HCT116 (cell line): ENCODE measurements around the gene MEIOSIN. TPM values are rescaled to one million over a fixed set of nuclear protein-coding genes. Genes with fewer than 3 reads are reported as not detected.

Experiments used
- ATAC-seq: fragments of 200-7000 bp; cut with Tn5 transposase; 2 replicates; pipeline ENCODE4 v1.9.1; 2020; ENCODE audit warnings: mild to moderate bottlenecking, moderate library complexity
- BruUV-seq: library from RNA; stranded (reverse); fragments of 400-500 nt; replicated peaks from 2 replicates; lab custom pipeline; 2021; lab: Mats Ljungman, UMichigan
- CTCF ChIA-PET: fragments of 300-600 bp; sonication (Branson Sonifier 250); formaldehyde crosslinking; loops from one replicate; lab custom pipeline; 2021; ENCODE audit warnings: antibody characterized with exemption; lab: Charles Lee
- POLR2A ChIA-PET: fragments of 300-600, 350-600 bp; sonication (Branson Sonifier 250); formaldehyde crosslinking; loops from one replicate; lab custom pipeline; 2021; ENCODE audit warnings: antibody characterized with exemption; lab: Charles Lee
- RAD21 ChIA-PET, 2 experiments: fragments of 300-600 bp; sonication (Branson Sonifier 250); formaldehyde crosslinking; loops; one replicate each; lab custom pipeline; 2023; ENCODE audit warnings: low total read pairs in 2 of 2; ENCODE audit not compliant: uncharacterized antibody in 2 of 2, unreplicated experiment in 2 of 2, low non-redundant PET in 1 of 2; lab: Charles Lee
- DNase-seq: peaks from one replicate; pipeline ENCODE4 v3.0.0-alpha.2; 2010; ENCODE audit warnings: low read depth, low spot score
- H2AFZ ChIP-seq: fragments of 200-600 bp; shearing (Covaris generic), sonication (generic); 2 replicates; pipeline ENCODE4 v1.6.1; 2017; ENCODE audit warnings: low read depth, mixed run types, mixed read lengths, antibody characterized with exemption, low read length; ENCODE audit not compliant: poor library complexity, severe bottlenecking
- H3K27ac ChIP-seq: 2 replicates; pipeline ENCODE4 v1.5.1; 2012; ENCODE audit warnings: low read depth, low read length
- H3K27me3 ChIP-seq: fragments of 200-600 bp; sonication (generic); 2 replicates; pipeline ENCODE4 v1.6.1; 2016; ENCODE audit warnings: mixed run types, low read length, mixed read lengths; ENCODE audit not compliant: insufficient read depth
- H3K36me3 ChIP-seq, 2 experiments: fragments of 200-500 bp in 1 of 2; fragments of 200-600 bp in 1 of 2; sonication (Bioruptor generic) in 1 of 2; sonication (generic) in 1 of 2; 2 replicates each; pipeline versions ENCODE4 v1.5.1 to v1.6.1; 2014 to 2016; ENCODE audit warnings: low read length in 2 of 2, inconsistent platforms in 1 of 2, mixed read lengths in 1 of 2, mixed run types in 1 of 2; ENCODE audit not compliant: insufficient read depth in 2 of 2, control insufficient read depth in 1 of 2
- H3K4me1 ChIP-seq, 2 experiments: fragments of 200-600 bp in 1 of 2; sonication (generic) in 1 of 2; 2 replicates each; pipeline versions ENCODE4 v1.5.1 to v1.6.1; 2012 to 2017; ENCODE audit warnings: low read length in 2 of 2, inconsistent platforms in 1 of 2, mild to moderate bottlenecking in 1 of 2, mixed read lengths in 1 of 2, mixed run types in 1 of 2, moderate library complexity in 1 of 2; ENCODE audit not compliant: insufficient read depth in 2 of 2, control insufficient read depth in 1 of 2
- H3K4me2 ChIP-seq: fragments of 200-600 bp; sonication (generic); 2 replicates; pipeline ENCODE4 v1.6.1; 2017; ENCODE audit warnings: mixed run types, low read length, mixed read lengths
- H3K4me3 ChIP-seq, 2 experiments: fragments of 200-600 bp in 1 of 2; sonication (generic) in 1 of 2; replicated peaks in 1 of 2; 2 replicates each; pipeline ENCODE4 v1.5.1; 2011 to 2016; ENCODE audit warnings: low read length in 2 of 2, control low read depth in 1 of 2, low read depth in 1 of 2, mild to moderate bottlenecking in 1 of 2, mixed read lengths in 1 of 2, mixed run types in 1 of 2
- H3K79me2 ChIP-seq: fragments of 200-600 bp; sonication (generic); 2 replicates; pipeline ENCODE4 v1.6.1; 2017; ENCODE audit warnings: mild to moderate bottlenecking, mixed run types, low read length, moderate library complexity, mixed read lengths; ENCODE audit not compliant: insufficient read depth
- H3K9ac ChIP-seq: fragments of 200-600 bp; sonication (generic); 2 replicates; pipeline ENCODE4 v1.6.1; 2016; ENCODE audit warnings: low read length, mixed read lengths
- H3K9me2 ChIP-seq: fragments of 200-600 bp; sonication (generic), shearing (Covaris generic); 2 replicates; pipeline ENCODE4 v1.6.1; 2017; ENCODE audit warnings: mixed run types, mild to moderate bottlenecking, moderate library complexity; ENCODE audit not compliant: insufficient read depth
- H3K9me3 ChIP-seq, 2 experiments: fragments of 200-500 bp in 1 of 2; fragments of 200-600 bp in 1 of 2; sonication (Bioruptor generic) in 1 of 2; sonication (generic) in 1 of 2; 2 replicates each; pipeline ENCODE4 v1.6.1; 2014 to 2017; ENCODE audit warnings: low read length in 2 of 2, mixed read lengths in 2 of 2, inconsistent platforms in 1 of 2, low read depth in 1 of 2, mild to moderate bottlenecking in 1 of 2, mixed run types in 1 of 2, moderate library complexity in 1 of 2; ENCODE audit not compliant: control insufficient read depth in 1 of 2, insufficient read depth in 1 of 2
- H4K20me1 ChIP-seq: fragments of 200-600 bp; sonication (generic), shearing (Covaris generic); 2 replicates; pipeline ENCODE4 v1.6.1; 2017; ENCODE audit warnings: mixed run types, mild to moderate bottlenecking, moderate library complexity; ENCODE audit not compliant: insufficient read depth
- ATF3 ChIP-seq: IDR thresholded peaks from 2 replicates; pipeline ENCODE4 v1.6.1; 2012
- CBX3 ChIP-seq: IDR thresholded peaks from 2 replicates; pipeline ENCODE4 v1.6.1; 2012; ENCODE audit warnings: low read depth
- CEBPB ChIP-seq: IDR thresholded peaks from 2 replicates; pipeline ENCODE4 v1.6.1; 2012; ENCODE audit warnings: low read depth
- CTCF ChIP-seq, 3 experiments: fragments of 200-600 bp in 1 of 3; sonication (generic) in 1 of 3; IDR thresholded peaks in 2 of 3; conservative IDR thresholded peaks in 1 of 3; 2 replicates each; pipeline ENCODE4 v1.5.1; 2012 to 2017; ENCODE audit warnings: low read depth in 2 of 3, low read length in 2 of 3, antibody characterized with exemption in 1 of 3, borderline replicate concordance in 1 of 3, control low read depth in 1 of 3, mild to moderate bottlenecking in 1 of 3, mixed read lengths in 1 of 3, mixed run types in 1 of 3, moderate library complexity in 1 of 3; ENCODE audit not compliant: insufficient read depth in 1 of 3
- EGR1 ChIP-seq: IDR thresholded peaks from 2 replicates; pipeline ENCODE4 v1.6.1; 2012; ENCODE audit warnings: low read depth
- ELF1 ChIP-seq: IDR thresholded peaks from 2 replicates; pipeline ENCODE4 v1.6.1; 2012; ENCODE audit warnings: low read depth, borderline replicate concordance
- EZH2phosphoT487 ChIP-seq: fragments of 200-600 bp; IDR thresholded peaks from 2 replicates; pipeline ENCODE4 v1.6.1; 2018; ENCODE audit warnings: antibody characterized with exemption, borderline replicate concordance
- FOSL1 ChIP-seq: IDR thresholded peaks from 2 replicates; pipeline ENCODE4 v1.6.1; 2012; ENCODE audit warnings: low read depth
- JUND ChIP-seq: IDR thresholded peaks from 2 replicates; pipeline ENCODE4 v1.6.1; 2012
- MAX ChIP-seq: IDR thresholded peaks from 2 replicates; pipeline ENCODE4 v1.6.1; 2012
- POLR2A ChIP-seq: IDR thresholded peaks from 2 replicates; pipeline ENCODE4 v1.7.0; 2011; ENCODE audit warnings: borderline replicate concordance; ENCODE audit not compliant: insufficient read depth, insufficient read length; ENCODE audit errors: extremely low read depth
- POLR2AphosphoS5 ChIP-seq: IDR thresholded peaks from 2 replicates; pipeline ENCODE4 v1.6.1; 2011; ENCODE audit warnings: mild to moderate bottlenecking, low read depth, low read length, moderate library complexity
- RAD21 ChIP-seq: IDR thresholded peaks from 2 replicates; pipeline ENCODE4 v1.6.1; 2012; ENCODE audit warnings: low read depth, mild to moderate bottlenecking
- SIN3A ChIP-seq: IDR thresholded peaks from 2 replicates; pipeline ENCODE4 v1.6.1; 2012; ENCODE audit warnings: low read depth
- SP1 ChIP-seq: IDR thresholded peaks from 2 replicates; pipeline ENCODE4 v1.6.1; 2012; ENCODE audit warnings: low read depth
- SRF ChIP-seq: IDR thresholded peaks from 2 replicates; pipeline ENCODE4 v1.6.1; 2012; ENCODE audit warnings: low read depth
- TCF7L2 ChIP-seq: IDR thresholded peaks from 2 replicates; pipeline ENCODE4 v1.7.0; 2011; ENCODE audit warnings: borderline replicate concordance, inconsistent platforms; ENCODE audit not compliant: insufficient read depth, insufficient read length; ENCODE audit errors: extremely low read depth
- YY1 ChIP-seq: IDR thresholded peaks from 2 replicates; pipeline ENCODE4 v1.6.1; 2011; ENCODE audit warnings: low read length, low read depth, moderate library complexity, mild to moderate bottlenecking; ENCODE audit not compliant: insufficient replicate concordance; ENCODE audit errors: extremely low read depth
- ZBTB33 ChIP-seq: IDR thresholded peaks from 2 replicates; pipeline ENCODE4 v1.6.1; 2011; ENCODE audit warnings: mild to moderate bottlenecking, low read length, moderate library complexity; ENCODE audit not compliant: insufficient replicate concordance; ENCODE audit errors: extremely low read depth
- ZFX ChIP-seq: fragments of 450-650 bp; IDR thresholded peaks from 2 replicates; pipeline ENCODE4 v1.6.1; 2017
- ZNF274 ChIP-seq: fragments of 200-500 bp; sonication (Bioruptor generic); IDR thresholded peaks from 2 replicates; pipeline ENCODE4 v1.6.1; 2014; ENCODE audit warnings: mild to moderate bottlenecking, low read depth, low read length, inconsistent platforms
- intact Hi-C: fragments of 100-400 bp; cut with micrococcal nuclease; formaldehyde crosslinking; loops from 2 replicates; pipeline ENCODE4 v1.10.0; 2022
- total RNA-seq: library from RNA; stranded (reverse); gene quantifications from one replicate; pipeline ENCODE4 v1.2.1, GENCODE V29; 2021; ENCODE audit not compliant: unreplicated experiment

The MEIOSIN gene
- total RNA-seq, 1 experiment from 2014 or later = 2.1 TPM

- Histone ChIP-seq H3K36me3 (no peaks in the 10 kb centered on the region), H3K4me1 (peaks cover 14 to 43% of the 10 kb centered on the region in 2 experiments), H3K9ac (peak overlapping the region; percentile 58), H3K79me2 (no peaks in the 10 kb centered on the region), H3K9me3 (no peaks in the 10 kb centered on the region), H3K27ac (peak overlapping the region; percentile 94), H2AFZ (no peak overlapping the region), H3K9me2 (no peaks in the 10 kb centered on the region), H3K4me3 (peak overlapping the region; percentile 62 to 84), H4K20me1 (no peaks in the 10 kb centered on the region), H3K4me2 (peak overlapping the region; percentile 92), H3K27me3 (no peaks in the 10 kb centered on the region)
- CTCF ChIA-PET = interaction anchor here (0.5 to 4.2 kb wide), 20 partner anchors 8 to 777 kb away, joined by 3 to 71 read pairs (median 10); partner anchors contain the start of genes DMPK, DMWD, FBXO46 and IRF2BP1
- no TSS peak for BruUV-seq
- RAD21 ChIA-PET = interaction anchor here (0.6 to 2.0 kb wide), 6 partner anchors 9 to 47 kb away, joined by 3 to 9 read pairs (median 7); partner anchors contain the start of gene DMPK (in 1 of the 2)
- DNase-seq (peak; percentile 96), ATAC-seq (peak; percentile 77)
- POLR2A ChIA-PET = interaction anchor here (0.6 to 3.6 kb wide), 11 partner anchors 11 to 156 kb away, joined by 3 to 50 read pairs (median 6); partner anchors contain the start of gene DMPK
- intact Hi-C loops = loop anchor here (1.0 to 10.0 kb wide), 5 partner anchors 9 to 676 kb away; partner anchors contain the start of genes FBXO46, PPP1R37 and QPCTL
- TF ChIP-seq CTCF (IDR thresholded peaks at IDR 0.05 in 2 of 3, conservative IDR thresholded peaks at IDR 0.05 in 1 of 3; ENCODE audit: borderline replicate concordance in 1 of 3, insufficient read depth in 1 of 3, low read depth in 2 of 3, low read length in 2 of 3) = peak; percentile 85 to 86 (median 86); a peak in 5 of 6 replicates
- TF ChIP-seq EZH2phosphoT487 = no peak
- no peak for TF ChIP-seq ZBTB33
- TF ChIP-seq JUND = no peak; the same call in 1 of the 2 replicates
- TF ChIP-seq CBX3 = no peak; the same call in 1 of the 2 replicates
- TF ChIP-seq ELF1 = no peak
- no peak for TF ChIP-seq ZNF274
- peak; percentile 17 for TF ChIP-seq POLR2A
- TF ChIP-seq SP1 = peak; percentile 91
- no peak; the same call in 1 of the 2 replicates for TF ChIP-seq SRF
- peak; percentile 82 for TF ChIP-seq SIN3A
- TF ChIP-seq TCF7L2 = peak; percentile 32
- no peak for TF ChIP-seq ZFX
- no peak for TF ChIP-seq FOSL1
- peak; percentile 91 for TF ChIP-seq EGR1
- TF ChIP-seq MAX = peak; percentile 69
- TF ChIP-seq CEBPB = no peak
- no peak for TF ChIP-seq YY1
- peak; percentile 88 for TF ChIP-seq RAD21
- TF ChIP-seq ATF3 = no peak
- peak; percentile 62 for TF ChIP-seq POLR2AphosphoS5
Observed at GRCh38 chr19:45770192-45771101, 37.2 kb downstream of the MEIOSIN start.
